Panc1 (cell line): Measurements from ENCODE around the gene IFFO2. TPM values are rescaled to one million over a fixed set of nuclear protein-coding genes. Genes with fewer than 3 reads are reported as not detected.

ENCODE experiments used
- ATAC-seq: fragments of 200-7000 bp; cut with Tn5 transposase; 2 replicates; pipeline ENCODE4 v1.9.1; 2020; ENCODE audit warnings: mild to moderate bottlenecking, moderate library complexity
- BruUV-seq: library from RNA; stranded (reverse); fragments of 400-500 nt; replicated peaks from 2 replicates; lab custom pipeline; 2021; lab: Mats Ljungman, UMichigan
- CTCF ChIA-PET: fragments of 300-600 bp; sonication (Branson Sonifier 250); formaldehyde crosslinking; loops from one replicate; lab custom pipeline; 2022; ENCODE audit warnings: antibody characterized with exemption; lab: Charles Lee
- POLR2A ChIA-PET: fragments of 300-600 bp; sonication (Branson Sonifier 250); formaldehyde crosslinking; loops from one replicate; lab custom pipeline; 2022; ENCODE audit warnings: antibody characterized with exemption; lab: Charles Lee
- DNase-seq: peaks from one replicate; pipeline ENCODE4 v3.0.0-alpha.2; 2010; ENCODE audit warnings: low read depth, low spot score
- H3K27ac ChIP-seq: 2 replicates; pipeline ENCODE4 v1.5.1; 2011; ENCODE audit warnings: mild to moderate bottlenecking, low read length, inconsistent platforms
- H3K27me3 ChIP-seq: fragments of 200-500 bp; sonication (Bioruptor generic); 2 replicates; pipeline ENCODE4 v1.6.0; 2014; ENCODE audit warnings: low read length, inconsistent platforms; ENCODE audit not compliant: control insufficient read depth, insufficient read depth
- H3K36me3 ChIP-seq: fragments of 200-500 bp; sonication (Bioruptor generic); 2 replicates; pipeline ENCODE4 v1.5.1; 2014; ENCODE audit warnings: inconsistent platforms, mild to moderate bottlenecking, low read length, moderate library complexity; ENCODE audit not compliant: control insufficient read depth, insufficient read depth
- H3K4me1 ChIP-seq: 2 replicates; pipeline ENCODE4 v1.5.1; 2011; ENCODE audit warnings: inconsistent platforms, mild to moderate bottlenecking, low read length, moderate library complexity; ENCODE audit not compliant: control insufficient read depth, insufficient read depth
- H3K4me3 ChIP-seq, 2 experiments: 2 replicates each; pipeline ENCODE4 v1.5.1; 2011 to 2012; ENCODE audit warnings: low read depth in 2 of 2, low read length in 2 of 2, mild to moderate bottlenecking in 2 of 2, inconsistent platforms in 1 of 2, moderate library complexity in 1 of 2
- H3K9me3 ChIP-seq: fragments of 200-500 bp; sonication (Bioruptor generic); 2 replicates; pipeline ENCODE4 v1.5.1; 2014; ENCODE audit warnings: low read depth, mild to moderate bottlenecking, inconsistent platforms, low read length, moderate library complexity; ENCODE audit not compliant: control insufficient read depth, insufficient read depth
- POLR2AphosphoS5 ChIP-seq: IDR thresholded peaks from 2 replicates; pipeline ENCODE4 v1.6.1; 2012; ENCODE audit warnings: mild to moderate bottlenecking, low read depth, low read length, moderate library complexity
- SIN3A ChIP-seq: IDR thresholded peaks from 2 replicates; pipeline ENCODE4 v1.6.1; 2012; ENCODE audit warnings: low read depth, mild to moderate bottlenecking, low read length, moderate library complexity, borderline replicate concordance; ENCODE audit not compliant: insufficient read depth
- TCF7L2 ChIP-seq: IDR thresholded peaks from 2 replicates; pipeline ENCODE4 v1.6.1; 2011; ENCODE audit warnings: mild to moderate bottlenecking, low read depth, low read length, inconsistent platforms
- in situ Hi-C: cut with HindIII; loops from 2 replicates; pipeline ENCODE4 v1.10.0; 2016; ENCODE audit warnings: low sequenced_read_pairs, low pct_unique_long_range_greater_than_20kb
- intact Hi-C: fragments of 100-400 bp; cut with micrococcal nuclease; formaldehyde crosslinking; loops from one replicate; pipeline ENCODE4 v1.10.0; 2022; ENCODE audit not compliant: unreplicated experiment
- total RNA-seq: library from RNA; stranded (reverse); gene quantifications from one replicate; pipeline ENCODE4 v1.2.1, GENCODE V29; 2021; ENCODE audit not compliant: unreplicated experiment
- TF ChIP-seq, protein P1 (sequence below): fragments of 450-650 bp; IDR thresholded peaks from 2 replicates; pipeline ENCODE4 v1.5.1; 2017; ENCODE audit warnings: mild to moderate bottlenecking
- TF ChIP-seq, protein P2 (sequence below), 2 experiments: IDR thresholded peaks; 2 replicates each; pipeline ENCODE4 v1.6.1; 2011 to 2012; ENCODE audit warnings: low read depth in 2 of 2, control low read depth in 1 of 2, low read length in 1 of 2, mild to moderate bottlenecking in 1 of 2, moderate library complexity in 1 of 2; ENCODE audit not compliant: insufficient read depth in 1 of 2

The IFFO2 gene
- total RNA-seq, 1 experiment from 2014 or later = 59.4 TPM

DNA sequence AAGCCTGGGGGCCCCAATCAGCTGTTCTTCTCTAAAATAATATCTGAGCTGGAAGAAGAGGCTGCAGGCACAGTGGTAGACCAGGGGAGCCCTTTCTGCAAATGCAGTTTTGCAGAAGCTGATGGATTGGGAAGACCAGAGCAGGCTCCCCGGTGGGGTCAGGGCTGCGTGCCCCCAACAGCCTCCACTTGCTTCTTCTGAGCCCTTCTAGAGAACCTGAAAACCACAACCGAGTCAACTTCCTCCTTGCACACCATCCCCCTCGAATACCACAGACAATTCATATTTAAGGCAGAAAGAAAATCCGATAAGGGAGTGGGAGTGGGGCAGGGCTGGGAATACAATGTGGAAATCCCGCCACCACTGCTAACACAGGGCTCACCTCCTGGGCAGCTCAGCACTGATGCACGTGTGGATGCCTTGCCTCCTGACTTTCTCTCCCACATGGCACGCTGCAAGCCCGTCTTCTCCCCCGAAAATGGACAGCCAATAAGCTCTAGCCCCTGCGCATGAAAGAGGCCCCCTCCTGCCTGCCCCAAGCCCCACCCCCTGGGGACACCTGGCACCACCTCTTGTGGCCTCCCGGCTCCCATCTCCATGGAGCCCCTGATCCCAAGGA, 28.7 kb downstream of the IFFO2 start:
- H3K27ac ChIP-seq = peak overlapping the region; percentile 95
- TF ChIP-seq, protein P1, sequence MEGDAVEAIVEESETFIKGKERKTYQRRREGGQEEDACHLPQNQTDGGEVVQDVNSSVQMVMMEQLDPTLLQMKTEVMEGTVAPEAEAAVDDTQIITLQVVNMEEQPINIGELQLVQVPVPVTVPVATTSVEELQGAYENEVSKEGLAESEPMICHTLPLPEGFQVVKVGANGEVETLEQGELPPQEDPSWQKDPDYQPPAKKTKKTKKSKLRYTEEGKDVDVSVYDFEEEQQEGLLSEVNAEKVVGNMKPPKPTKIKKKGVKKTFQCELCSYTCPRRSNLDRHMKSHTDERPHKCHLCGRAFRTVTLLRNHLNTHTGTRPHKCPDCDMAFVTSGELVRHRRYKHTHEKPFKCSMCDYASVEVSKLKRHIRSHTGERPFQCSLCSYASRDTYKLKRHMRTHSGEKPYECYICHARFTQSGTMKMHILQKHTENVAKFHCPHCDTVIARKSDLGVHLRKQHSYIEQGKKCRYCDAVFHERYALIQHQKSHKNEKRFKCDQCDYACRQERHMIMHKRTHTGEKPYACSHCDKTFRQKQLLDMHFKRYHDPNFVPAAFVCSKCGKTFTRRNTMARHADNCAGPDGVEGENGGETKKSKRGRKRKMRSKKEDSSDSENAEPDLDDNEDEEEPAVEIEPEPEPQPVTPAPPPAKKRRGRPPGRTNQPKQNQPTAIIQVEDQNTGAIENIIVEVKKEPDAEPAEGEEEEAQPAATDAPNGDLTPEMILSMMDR = no peak
- TF ChIP-seq, protein P2, sequence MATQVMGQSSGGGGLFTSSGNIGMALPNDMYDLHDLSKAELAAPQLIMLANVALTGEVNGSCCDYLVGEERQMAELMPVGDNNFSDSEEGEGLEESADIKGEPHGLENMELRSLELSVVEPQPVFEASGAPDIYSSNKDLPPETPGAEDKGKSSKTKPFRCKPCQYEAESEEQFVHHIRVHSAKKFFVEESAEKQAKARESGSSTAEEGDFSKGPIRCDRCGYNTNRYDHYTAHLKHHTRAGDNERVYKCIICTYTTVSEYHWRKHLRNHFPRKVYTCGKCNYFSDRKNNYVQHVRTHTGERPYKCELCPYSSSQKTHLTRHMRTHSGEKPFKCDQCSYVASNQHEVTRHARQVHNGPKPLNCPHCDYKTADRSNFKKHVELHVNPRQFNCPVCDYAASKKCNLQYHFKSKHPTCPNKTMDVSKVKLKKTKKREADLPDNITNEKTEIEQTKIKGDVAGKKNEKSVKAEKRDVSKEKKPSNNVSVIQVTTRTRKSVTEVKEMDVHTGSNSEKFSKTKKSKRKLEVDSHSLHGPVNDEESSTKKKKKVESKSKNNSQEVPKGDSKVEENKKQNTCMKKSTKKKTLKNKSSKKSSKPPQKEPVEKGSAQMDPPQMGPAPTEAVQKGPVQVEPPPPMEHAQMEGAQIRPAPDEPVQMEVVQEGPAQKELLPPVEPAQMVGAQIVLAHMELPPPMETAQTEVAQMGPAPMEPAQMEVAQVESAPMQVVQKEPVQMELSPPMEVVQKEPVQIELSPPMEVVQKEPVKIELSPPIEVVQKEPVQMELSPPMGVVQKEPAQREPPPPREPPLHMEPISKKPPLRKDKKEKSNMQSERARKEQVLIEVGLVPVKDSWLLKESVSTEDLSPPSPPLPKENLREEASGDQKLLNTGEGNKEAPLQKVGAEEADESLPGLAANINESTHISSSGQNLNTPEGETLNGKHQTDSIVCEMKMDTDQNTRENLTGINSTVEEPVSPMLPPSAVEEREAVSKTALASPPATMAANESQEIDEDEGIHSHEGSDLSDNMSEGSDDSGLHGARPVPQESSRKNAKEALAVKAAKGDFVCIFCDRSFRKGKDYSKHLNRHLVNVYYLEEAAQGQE (IDR thresholded peaks at IDR 0.05; ENCODE audit: insufficient read depth in 1 of 2, low read depth in 2 of 2, low read length in 1 of 2) = no peak
- TF ChIP-seq SIN3A (no peak), POLR2AphosphoS5 (no peak), TCF7L2 (no peak)
- no peaks in the 10 kb centered on the region for H3K36me3 ChIP-seq
- no peaks in the 10 kb centered on the region for H3K27me3 ChIP-seq
- BruUV-seq = no TSS peak
- CTCF ChIA-PET = interaction anchor here (0.6 to 2.4 kb wide), 2 partner anchors 14 to 304 kb away, joined by 4 to 15 read pairs; no protein-coding TSS in a partner anchor
- intact Hi-C loops = no loop called here
- ATAC-seq (peak; percentile 33), DNase-seq (no peak)
- in situ Hi-C loops = no loop called here
- peaks cover 86% of the 10 kb centered on the region for H3K4me1 ChIP-seq
- peak overlapping the region in 1 of 2 experiments; percentile 17; a peak in 2 of 4 replicates for H3K4me3 ChIP-seq
- POLR2A ChIA-PET = interaction anchor here (1.0 kb wide), 1 partner anchor 11 kb away, joined by 3 read pairs; no protein-coding TSS in a partner anchor
- no peaks in the 10 kb centered on the region for H3K9me3 ChIP-seq

DNA sequence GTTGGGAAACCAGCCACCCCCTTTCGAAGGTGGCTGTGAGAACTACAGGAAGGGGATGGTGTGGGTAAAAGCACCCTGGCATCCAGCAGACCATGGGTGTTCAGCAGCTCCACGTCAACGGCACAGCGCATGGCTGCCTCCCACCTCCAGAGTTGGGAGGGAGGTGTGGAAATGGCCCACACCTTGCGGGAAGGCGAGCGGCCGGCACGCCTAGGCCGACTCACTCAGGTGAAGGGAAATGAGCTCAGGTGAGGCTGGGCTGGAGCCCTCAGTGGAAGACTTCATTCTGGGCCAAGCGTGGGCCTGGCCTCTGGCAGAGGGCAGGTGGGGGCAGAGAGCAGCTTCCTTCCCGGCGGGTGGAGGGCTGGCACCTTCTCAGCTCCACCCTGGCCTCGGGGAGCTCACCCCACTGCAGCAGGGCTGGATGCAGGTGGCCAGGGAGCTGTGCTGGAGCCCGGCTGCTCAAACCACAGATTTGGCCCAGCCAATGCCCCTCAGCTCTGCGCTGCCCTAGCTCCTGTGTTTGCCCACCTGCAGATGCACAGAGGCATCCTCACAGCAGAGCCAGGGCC, 29.3 kb downstream of the IFFO2 start:
- Histone ChIP-seq H3K27ac (peak overlapping the region; percentile 95), H3K4me1 (peaks cover 86% of the 10 kb centered on the region), H3K27me3 (no peaks in the 10 kb centered on the region), H3K4me3 (peak overlapping the region in 1 of 2 experiments; percentile 17; a peak in 1 of 4 replicates), H3K36me3 (no peaks in the 10 kb centered on the region), H3K9me3 (no peaks in the 10 kb centered on the region)
- TF ChIP-seq, protein P2 (IDR thresholded peaks at IDR 0.05; ENCODE audit: insufficient read depth in 1 of 2, low read depth in 2 of 2, low read length in 1 of 2) = no peak
- TF ChIP-seq POLR2AphosphoS5 = no peak
- no peak for TF ChIP-seq SIN3A
- no peak for TF ChIP-seq TCF7L2
- TF ChIP-seq, protein P1 = no peak
- BruUV-seq = no TSS peak
- intact Hi-C loops (no loop called here), in situ Hi-C loops (no loop called here)
- ATAC-seq (peak; percentile 50), DNase-seq (no peak)
- ChIA-PET POLR2A (interaction anchor here (1.0 kb wide), 1 partner anchor 12 kb away, joined by 3 read pairs; no protein-coding TSS in a partner anchor), CTCF (interaction anchor here (0.6 to 2.4 kb wide), 3 partner anchors 13 to 303 kb away, joined by 4 to 15 read pairs (median 8); no protein-coding TSS in a partner anchor)
